MM.1S (cell line): ENCODE measurements around the gene RABGAP1L.

Source experiments
- CTCF ChIP-seq: fragments of 300-600 bp; sonication (generic); IDR thresholded peaks from 2 replicates; pipeline ENCODE4 v1.5.1; 2016; ENCODE audit warnings: antibody characterized with exemption, low read length, mixed read lengths
- EZH2 ChIP-seq: fragments of 300-600 bp; sonication (generic); optimal IDR thresholded peaks from 2 replicates; pipeline ENCODE3; 2017; ENCODE audit warnings: low read depth, mild to moderate bottlenecking, antibody characterized with exemption, low read length, mixed read lengths

- TF ChIP-seq CTCF (no peak), EZH2 (no peak)
Observed at GRCh38 chr1:174190691-174191199, 31.4 kb downstream of the RABGAP1L start.
